ENCODE data around the gene LAMA3.

- TF ChIP-seq CTCF (IDR thresholded peaks at IDR 0.05; ENCODE audit: low read depth, low read length, missing input control) (no peak), MAX (IDR thresholded peaks at IDR 0.05) (no peak), ATF3 (IDR thresholded peaks at IDR 0.05) (no peak), HNF4G (IDR thresholded peaks at IDR 0.05) (no peak), NR2F2 (IDR thresholded peaks at IDR 0.05) (no peak), YY1 (IDR thresholded peaks at IDR 0.05) (no peak), JUND (IDR thresholded peaks at IDR 0.05) (no peak), RAD21 (IDR thresholded peaks at IDR 0.05) (no peak)
- TF ChIP-seq, protein P1, sequence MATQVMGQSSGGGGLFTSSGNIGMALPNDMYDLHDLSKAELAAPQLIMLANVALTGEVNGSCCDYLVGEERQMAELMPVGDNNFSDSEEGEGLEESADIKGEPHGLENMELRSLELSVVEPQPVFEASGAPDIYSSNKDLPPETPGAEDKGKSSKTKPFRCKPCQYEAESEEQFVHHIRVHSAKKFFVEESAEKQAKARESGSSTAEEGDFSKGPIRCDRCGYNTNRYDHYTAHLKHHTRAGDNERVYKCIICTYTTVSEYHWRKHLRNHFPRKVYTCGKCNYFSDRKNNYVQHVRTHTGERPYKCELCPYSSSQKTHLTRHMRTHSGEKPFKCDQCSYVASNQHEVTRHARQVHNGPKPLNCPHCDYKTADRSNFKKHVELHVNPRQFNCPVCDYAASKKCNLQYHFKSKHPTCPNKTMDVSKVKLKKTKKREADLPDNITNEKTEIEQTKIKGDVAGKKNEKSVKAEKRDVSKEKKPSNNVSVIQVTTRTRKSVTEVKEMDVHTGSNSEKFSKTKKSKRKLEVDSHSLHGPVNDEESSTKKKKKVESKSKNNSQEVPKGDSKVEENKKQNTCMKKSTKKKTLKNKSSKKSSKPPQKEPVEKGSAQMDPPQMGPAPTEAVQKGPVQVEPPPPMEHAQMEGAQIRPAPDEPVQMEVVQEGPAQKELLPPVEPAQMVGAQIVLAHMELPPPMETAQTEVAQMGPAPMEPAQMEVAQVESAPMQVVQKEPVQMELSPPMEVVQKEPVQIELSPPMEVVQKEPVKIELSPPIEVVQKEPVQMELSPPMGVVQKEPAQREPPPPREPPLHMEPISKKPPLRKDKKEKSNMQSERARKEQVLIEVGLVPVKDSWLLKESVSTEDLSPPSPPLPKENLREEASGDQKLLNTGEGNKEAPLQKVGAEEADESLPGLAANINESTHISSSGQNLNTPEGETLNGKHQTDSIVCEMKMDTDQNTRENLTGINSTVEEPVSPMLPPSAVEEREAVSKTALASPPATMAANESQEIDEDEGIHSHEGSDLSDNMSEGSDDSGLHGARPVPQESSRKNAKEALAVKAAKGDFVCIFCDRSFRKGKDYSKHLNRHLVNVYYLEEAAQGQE (IDR thresholded peaks at IDR 0.05): no peak
- TF ChIP-seq, protein P2, sequence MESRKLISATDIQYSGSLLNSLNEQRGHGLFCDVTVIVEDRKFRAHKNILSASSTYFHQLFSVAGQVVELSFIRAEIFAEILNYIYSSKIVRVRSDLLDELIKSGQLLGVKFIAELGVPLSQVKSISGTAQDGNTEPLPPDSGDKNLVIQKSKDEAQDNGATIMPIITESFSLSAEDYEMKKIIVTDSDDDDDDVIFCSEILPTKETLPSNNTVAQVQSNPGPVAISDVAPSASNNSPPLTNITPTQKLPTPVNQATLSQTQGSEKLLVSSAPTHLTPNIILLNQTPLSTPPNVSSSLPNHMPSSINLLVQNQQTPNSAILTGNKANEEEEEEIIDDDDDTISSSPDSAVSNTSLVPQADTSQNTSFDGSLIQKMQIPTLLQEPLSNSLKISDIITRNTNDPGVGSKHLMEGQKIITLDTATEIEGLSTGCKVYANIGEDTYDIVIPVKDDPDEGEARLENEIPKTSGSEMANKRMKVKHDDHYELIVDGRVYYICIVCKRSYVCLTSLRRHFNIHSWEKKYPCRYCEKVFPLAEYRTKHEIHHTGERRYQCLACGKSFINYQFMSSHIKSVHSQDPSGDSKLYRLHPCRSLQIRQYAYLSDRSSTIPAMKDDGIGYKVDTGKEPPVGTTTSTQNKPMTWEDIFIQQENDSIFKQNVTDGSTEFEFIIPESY (IDR thresholded peaks at IDR 0.05): no peak
These were observed 14.7 kb downstream of the LAMA3 start for GRCh38 chr18:23703987-23704384.
